Activated CD8-positive, alpha-beta memory T cell treated with anti-CD3 and anti-CD28 coated beads, Interleukin-2, amount 50 U/mL, for 1 hour (primary cell): Measurements from ENCODE around the gene CCDC34.

ENCODE experiments used
- DNase-seq: peaks from one replicate; pipeline ENCODE4 v3.0.0-alpha.2; 2020; ENCODE audit errors: extremely low read depth

CCDC34 gene

DNA sequence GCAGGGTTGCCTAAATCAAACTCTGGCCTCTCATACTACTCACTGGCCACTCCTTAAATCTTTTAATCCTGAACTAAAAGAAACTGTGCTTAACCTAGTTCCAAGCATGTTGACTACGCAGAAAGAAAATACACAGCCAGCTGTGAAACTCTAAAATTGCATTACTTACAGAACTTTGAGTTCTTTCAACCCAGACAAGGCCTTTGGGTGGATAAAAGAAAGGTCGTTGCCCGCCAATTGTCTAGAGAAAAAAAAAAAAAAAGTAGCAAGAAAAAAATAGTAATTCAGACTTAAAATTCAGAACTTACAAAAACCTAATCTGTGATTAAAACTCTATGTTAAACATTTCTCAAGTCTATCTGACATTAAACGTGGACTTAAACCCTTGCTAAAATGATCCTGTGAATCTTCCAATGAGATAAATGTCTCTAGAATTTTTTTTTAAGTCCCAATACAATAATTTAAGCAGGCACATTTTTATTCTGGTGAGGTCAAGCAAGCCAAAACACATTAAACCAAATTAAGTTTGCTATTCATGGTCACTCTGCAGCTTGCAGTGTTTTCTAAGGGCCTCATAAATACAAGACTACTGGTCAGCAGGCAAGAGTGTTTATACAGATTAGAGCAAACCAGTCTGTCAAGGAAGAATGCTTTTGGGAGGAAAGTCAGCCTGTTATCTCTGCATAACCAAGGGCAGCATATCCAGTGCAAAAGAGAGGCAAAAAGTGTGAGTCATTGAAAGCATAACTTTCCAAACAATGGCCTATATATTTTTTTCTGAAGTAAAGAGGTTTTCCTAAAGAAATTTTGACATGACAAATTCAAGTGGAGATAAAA is 29.5 kb upstream of the CCDC34 start:
- no peak for DNase-seq

DNA sequence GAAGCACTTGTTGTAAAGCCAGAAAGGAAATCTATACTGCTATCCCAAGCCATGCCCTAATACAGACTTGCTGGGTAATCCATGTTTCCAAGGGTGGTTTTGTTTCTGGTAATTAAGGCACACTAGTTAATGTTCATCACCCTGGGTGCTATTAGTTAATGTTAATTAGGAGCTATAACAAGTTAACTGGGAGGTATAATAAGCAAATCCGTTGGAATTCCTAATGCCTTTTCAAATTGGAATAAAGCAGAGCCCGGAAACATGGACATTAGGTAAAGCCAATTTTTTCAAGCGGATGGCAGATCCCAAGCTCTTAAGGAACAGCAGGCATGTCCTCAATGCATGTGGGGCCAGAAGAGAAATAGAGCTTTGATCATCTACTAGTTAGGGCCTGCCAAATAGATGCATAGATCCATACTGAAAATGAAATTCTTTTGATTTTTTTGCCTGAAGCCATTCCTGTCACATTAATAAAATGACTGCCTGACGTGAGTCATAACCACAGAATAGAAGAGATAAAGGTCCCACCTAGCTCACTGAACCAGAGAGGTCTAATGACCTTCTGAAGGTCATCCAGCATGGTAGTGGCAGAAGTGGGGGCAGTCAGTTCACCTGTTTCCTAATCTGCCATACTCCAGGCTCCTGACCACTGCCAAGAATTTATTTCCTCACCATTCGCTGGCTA is 28.5 kb upstream of the CCDC34 start:
- DNase-seq = no peak

DNA sequence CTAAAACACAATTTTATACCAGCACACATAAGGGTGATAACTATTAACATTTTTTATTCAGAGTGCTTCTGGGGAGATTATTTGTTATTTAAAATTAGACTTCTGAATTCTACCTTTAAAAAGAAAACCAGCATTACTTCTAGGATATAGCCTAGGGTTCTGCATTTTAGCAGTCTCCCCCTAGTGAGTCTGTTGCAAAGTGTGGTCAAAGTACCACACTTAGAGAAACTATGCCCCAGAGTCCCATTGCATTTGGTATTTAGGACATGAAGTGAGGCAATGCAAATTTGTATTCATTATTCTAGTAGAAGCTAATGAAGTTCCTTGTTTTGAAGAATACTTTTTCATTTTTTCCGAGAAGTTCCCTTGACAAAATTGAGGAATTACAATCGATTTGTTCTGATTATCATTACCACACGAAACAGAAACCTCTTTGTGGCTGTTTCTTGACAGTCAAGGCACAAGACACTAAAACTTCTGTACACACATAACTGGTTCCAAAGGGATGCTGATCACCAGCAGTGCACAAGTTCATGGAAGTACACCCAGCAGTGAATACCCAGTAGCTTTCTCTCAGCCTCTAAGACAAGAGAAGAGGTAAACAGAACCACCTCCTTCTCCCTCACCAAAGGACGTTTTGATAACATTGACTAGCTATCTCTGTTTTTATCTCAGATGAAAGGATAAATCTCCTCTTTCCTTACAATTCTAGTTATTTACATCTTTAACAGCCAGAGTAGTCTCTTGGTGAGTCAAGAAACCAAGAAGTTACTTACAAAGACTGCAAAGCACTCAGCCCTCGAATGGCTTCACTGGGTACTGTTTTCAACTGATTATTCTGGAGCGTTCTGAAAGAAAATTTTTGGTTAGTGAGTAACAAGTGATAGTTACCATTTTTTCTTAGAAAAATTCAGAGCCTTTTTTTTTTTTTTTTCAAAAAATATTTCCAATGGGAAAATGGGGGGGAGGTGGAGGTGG is 27.6 kb upstream of the CCDC34 start:
- DNase-seq = no peak

DNA sequence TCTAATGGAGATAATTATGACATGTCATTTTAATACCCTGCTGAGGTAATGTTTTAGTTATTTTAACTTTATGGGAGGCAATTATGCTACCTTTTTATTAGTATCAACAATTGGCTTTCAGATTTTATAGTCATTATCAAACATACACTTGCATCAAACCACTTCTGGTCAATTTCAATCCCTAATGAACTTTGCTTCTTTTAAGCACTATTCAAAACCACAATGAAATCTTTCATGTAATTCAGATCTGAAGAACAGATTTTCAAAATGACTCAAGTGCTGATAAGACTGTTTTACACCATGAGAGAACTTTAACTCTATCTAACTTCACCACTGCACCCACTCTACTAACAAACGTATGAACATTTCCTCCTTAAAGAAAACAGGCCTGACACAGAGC is 25.9 kb upstream of the CCDC34 start:
- no peak for DNase-seq

DNA sequence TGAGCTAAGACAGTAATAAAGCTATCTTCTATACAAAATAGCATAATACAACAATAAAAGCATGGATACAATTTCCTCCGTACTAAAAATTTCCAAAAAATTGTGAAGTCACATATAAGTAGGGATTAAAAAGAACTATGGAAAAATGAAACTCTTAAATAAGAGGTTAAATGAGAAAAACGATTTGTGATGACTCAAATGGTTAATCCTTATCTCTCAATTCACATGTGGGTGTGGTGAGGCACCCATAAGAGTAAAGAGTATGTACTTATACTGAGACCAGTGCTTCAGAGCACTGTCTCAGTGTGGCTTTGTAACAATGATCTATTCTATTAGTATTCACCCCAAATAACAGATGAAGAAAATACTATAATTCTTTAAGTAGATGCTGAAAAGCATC is 25.0 kb upstream of the CCDC34 start:
- DNase-seq = no peak

DNA sequence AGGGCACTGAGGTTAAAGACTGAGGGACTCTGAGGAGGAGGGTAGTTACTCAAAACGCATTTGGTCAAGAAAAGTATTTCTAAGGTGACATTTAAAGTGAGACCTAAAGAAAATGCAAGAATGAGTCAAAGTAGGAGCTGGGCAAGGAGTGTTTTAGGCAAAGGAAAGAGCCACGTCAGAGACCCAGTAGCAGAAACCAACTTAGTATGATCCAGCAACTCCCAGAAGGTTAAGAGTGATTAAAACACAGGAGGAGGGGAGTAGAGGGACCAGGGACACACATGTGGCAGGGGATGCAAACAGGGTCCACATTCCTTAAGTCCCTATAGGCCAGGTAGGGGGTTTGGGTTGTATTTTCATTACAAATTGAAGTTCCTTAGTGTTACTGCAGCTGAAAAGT is 24.3 kb upstream of the CCDC34 start:
- DNase-seq = no peak

DNA sequence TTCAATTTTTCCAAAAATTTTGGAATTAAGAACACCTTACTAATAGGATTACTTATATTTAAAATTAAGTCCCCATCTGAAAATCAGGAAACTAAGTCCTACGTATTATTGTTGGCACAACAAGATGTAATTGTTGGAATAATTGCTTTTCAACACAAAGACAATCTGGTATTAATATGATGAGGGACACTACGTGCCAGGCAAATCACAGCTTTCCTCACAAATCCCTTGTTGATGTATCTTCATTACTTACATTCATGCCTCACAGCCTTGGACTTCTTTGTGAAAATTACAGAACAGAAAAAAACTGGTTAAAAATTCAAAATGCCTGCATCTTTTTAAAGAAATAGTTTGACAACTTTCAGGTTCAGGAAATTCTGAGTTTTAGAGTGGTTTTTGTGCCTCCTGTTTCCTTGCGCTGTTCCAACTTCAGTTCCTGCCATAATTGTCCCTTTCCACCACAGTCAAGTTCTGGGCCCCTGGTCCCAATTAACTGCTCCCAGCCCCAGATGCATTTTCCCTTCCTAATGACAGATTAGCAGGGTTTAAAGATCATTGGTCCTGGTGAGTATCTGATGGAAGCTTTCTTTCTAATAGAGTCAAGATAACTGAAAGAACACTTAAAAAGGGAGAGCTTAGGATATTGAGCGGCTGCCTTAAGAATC is 23.3 kb upstream of the CCDC34 start:
- DNase-seq = no peak

DNA sequence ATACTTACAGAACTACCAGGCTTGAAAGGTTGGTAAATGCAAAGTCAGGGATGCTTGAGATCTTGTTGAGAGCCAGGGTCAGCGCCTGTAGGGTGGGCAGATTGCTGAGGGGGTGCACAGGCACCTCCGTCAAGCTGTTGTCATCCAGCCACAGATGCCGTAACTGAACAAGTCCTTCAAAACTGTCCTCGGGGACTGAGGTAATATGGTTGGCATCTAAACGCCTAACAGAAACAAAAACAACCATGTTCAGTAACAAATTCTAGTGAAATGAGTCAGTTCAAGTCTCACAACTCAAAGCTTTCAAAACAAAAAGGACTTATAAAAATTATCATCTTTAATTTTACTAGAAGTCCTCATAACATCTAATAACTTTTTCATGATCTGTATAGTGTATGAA is 22.2 kb upstream of the CCDC34 start:
- no peak for DNase-seq

DNA sequence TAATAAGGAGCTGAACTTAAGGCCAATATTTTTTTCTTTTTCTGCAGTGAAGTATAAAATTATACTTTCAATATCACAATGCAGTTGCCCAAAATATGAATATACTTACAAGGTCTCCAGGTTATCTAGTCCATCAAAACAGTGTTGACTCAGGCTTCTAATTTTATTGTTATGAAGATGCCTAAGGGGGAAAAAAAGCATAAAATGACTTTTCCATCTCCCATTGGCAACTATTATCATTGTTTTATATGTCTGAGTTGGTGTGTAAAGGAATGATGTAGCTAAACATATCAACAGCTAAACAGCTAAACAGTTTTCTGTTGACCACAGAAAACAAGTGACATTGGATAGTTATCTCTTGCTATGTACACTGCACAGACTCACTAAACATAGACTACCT is 21.2 kb upstream of the CCDC34 start:
- no peak for DNase-seq

DNA sequence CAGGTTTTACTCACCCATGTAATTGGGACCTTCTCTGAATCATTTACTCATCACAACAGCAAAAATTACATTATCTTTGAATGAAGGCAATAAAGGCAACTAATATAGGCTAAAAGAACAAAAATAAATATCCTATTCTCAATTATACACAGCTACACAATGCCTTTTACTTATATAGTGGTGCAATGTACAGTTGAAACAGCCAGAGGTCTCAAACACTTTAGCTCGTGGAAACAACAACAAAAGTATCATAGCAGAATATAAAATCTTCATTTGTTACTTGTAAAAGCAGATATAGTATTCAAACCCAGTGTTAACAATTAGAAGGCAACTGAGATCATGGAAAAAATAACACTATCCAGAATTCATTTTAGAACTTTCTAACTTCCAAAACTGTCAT is 20.6 kb upstream of the CCDC34 start:
- DNase-seq = no peak

DNA sequence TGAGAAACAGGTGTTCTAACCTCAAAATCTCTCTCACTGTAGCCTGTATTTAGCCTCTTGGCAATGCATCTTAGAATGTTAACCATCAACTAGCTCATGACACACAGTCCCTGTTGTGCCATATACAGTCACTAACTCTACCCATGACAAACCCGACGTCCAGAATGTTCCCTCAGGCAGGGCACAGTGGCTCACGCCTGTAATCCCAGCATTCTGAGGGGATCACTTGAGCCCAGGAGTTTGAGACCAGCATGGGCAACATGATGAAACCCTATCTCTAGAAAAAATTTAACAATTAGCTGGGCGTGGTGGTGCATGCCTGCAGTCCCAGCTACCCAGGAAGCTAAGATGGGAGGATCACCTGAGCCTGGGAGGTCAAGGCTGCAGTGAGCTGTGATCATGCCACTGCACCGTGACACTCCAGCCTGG is 18.2 kb upstream of the CCDC34 start:
- no peak for DNase-seq

DNA sequence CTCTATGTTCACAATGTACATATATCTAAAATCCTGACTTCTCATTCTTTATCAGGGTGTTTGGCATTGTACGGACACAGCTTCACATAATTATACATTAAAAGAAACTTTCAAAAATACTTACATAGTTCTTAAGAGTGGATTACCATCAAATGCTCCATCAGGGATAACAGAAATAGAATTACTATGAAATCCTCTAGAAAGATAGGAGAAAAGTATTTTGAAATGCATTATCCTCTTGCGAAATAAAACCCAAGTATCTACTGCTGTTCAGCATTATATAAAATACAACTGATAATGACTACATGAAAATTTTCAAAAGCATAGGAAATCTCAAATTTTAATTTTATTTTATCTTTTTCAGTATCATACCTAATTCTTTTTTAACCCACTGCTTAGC is 17.8 kb upstream of the CCDC34 start:
- DNase-seq = no peak

DNA sequence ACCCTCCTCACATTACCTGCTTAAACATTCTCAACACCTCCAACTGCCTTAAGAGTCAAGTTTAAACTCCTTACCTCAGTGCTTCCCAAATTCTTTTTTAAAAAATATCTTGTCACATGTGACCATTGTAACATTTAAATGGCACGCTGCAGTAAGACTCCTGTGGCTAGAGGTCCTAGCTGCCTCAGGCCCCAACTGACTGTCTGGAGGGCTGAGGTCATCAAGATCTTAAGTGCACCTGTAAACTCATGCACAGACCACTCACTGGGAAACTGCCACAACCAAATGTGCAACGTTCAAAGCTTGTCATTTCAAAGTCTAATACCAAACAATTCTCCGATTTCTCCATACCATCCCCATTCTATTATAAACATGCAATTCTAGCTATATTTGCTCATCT is 16.4 kb upstream of the CCDC34 start:
- no peak for DNase-seq

DNA sequence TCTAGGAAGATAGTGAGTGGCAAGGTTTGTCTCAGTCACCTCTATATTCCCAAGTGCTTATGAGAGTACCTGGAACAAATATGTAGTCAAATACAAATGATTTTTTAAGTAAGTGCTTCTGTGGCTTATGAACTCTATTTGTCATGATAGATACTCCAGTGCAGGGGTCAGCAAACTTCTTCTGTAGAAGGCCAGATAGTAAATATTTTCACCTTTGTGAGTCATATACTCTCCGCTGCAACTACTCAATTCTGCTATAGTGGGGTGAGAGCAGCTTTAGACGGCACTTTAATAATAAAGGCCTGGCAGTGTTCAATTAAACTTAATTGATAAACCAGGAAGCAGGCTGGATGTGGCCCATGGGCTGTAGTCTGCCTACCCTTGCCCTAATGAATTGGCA is 12.4 kb upstream of the CCDC34 start:
- no peak for DNase-seq

DNA sequence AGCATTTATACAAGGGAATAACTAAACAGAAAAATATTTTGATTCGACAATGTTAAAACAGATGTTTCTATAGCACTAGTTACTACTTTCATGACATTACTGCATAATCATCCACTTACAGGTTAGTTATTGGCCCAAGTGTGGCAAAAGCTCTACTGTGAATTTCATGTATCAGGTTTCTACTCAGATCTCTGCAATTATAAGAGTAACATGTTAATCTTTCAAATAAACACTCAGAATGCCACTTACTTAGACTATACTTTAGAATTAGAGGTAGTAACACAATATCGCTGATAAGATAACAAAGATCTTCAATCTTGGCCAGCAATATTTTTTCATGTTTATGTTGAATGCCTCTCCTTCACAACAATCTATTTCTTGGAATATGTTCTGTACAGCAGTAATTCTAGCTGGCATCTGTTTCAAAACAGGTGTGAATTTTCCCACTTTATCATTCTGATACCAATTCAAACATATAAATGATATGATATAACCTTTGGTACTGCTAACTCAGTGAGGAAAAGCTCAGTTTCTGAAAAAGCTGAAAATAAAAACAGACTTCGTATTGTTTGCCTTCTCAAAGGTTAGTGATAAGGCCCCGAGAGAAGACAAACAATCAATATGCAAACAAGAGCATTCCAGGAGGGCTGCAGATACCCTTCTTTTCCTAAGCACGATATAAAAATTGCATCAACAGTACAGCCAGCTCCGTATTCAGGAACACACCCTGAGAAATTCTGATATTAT is 11.0 kb upstream of the CCDC34 start:
- DNase-seq = no peak

DNA sequence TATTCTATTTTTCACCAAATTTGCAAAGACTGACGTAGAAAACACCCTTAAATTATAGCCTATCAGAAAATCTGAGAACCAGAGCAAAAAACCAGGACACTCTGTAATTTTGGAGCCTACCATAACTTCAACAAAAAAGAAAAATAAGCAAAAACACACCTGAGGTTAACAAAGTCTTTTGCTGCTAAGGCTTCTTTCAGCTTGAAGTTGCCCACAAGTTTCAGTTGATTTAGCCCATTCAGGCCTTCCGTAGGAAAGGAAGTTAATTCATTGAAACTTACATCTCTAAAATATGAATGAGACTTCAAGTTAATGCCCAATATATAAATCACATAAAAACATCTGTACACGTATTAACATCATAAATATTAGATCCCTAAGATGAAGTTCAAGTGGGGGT is 10.4 kb upstream of the CCDC34 start:
- no peak for DNase-seq

DNA sequence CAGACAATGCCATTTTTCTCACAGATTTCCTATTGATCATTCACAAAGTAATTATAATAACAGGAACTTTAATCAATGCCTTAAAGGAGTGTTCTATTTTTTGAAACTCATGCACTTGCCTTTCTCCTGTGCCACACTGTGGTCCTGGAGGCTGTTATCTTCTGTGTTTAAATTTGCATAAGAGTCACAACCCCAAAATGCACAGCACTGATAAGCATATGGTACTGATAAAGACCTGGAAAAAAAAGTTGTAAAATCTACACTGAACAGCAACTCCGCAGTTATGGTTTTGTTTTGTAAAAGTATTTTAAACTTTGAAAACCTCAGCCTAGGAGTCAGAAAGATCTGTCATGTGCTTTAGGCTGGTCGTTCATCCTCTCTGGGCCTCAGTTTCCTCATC is 9.1 kb upstream of the CCDC34 start:
- no peak for DNase-seq

DNA sequence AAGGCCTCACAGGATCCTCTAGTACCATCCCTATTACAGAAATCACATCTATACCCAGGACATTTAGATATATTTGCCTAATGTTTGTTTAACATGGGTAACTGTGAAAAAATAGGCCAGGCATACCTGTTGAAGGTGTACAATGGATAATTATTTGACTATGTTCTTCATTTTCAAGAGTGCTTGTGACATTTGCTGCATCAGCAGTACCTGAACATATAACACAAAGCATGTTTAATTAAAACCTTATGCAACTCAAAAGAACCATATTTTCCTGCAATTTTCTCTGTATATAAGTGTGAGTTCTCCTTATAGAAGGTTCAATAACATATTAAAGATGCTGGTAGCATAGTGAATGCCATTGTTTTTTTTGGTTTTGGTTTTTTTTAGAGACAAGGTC is 8.5 kb upstream of the CCDC34 start:
- no peak for DNase-seq

DNA sequence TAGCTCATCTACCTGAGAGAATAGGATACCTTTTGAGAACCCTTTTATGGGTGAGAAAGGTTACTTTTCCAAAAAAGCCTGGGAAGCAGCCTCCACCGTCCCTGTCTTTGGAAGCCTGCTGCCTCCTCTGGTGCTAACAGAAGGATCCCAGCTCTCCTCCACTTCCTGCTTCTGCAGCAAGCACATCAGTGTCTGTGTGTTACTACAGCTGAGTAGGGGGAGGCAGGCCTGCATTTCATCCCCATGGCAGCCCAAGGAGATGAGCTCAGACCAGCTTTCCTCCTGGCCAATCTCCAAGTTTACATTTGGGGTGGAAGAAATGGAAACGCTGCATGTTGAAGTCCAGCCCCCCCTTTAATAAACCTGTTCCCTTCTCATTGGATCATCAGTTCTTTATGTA is 7.4 kb upstream of the CCDC34 start:
- DNase-seq = no peak

DNA sequence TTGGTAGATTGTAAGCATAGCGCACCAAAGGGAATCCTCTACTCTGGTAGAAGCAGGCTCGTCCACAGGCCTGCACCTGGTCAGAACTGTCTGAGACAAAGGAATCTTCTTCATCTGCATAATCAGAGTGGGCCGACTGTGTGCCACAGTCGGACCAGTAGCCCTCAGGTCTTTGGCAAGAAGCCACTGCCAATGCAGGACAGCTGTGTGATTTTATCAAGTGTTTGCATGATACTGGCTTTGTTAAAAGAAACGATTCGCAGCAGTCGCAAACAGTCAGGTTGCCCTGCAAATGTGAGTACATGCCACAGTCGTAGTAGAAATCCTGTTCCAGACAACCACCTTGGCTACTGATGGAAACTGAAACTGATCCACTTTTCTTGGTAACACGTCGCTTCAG is 4.9 kb upstream of the CCDC34 start:
- DNase-seq = no peak

DNA sequence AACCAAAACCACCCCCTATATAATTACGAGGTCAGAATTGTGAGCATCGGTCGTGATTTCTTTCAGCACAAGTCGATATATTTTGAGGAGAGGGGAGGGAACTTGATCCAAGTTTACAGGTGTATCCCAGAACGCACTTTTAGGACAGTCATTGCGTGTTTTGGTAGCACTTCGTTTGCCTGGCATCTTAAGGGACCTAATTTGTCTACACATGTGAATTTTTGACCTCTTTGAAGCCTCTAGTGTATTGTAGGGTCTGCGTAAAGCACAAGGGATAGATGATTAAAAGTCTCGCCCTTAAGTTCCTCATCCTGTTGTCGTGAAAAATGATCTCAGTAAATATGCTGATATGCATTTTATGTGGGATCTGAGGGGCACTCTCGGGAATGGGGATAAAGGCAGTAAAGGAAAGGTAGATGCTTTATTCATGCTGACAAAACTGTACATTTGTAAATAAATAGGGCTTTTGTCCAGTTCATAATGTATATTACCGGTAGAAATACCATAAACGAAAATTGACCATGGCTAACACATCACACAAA is 632 bp upstream of the CCDC34 start:
- no peak for DNase-seq
